ENCODE data around the gene HABP4. TPM values are rescaled to one million over a fixed set of nuclear protein-coding genes. Genes with fewer than 3 reads are reported as not detected.

The HABP4 gene
- total and polyA plus RNA-seq, 2 of the 4 experiments (the other 2 are of a cell fraction), result 5.2 to 10.6 TPM

DNA sequence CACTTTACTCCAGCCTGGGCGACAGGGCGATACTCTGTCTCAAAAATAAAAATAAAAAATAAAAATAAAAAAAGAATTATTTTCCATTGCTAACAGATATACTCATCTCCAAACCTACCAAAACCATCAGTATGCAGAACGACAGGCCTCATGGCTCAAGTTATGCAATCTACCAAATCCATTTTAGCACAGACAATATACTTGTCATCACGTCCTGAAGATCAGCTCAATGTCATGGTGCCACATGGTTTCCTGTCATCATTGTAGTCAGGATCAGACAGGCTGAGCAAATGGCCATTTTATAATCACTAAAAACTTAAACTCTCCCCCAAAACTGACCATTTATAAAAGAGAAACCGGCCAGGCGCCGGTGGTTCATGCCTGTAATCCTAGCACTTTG is 69.1 kb downstream of the HABP4 start:
- H3K27me3 ChIP-seq (ENCODE audit: control insufficient read depth, insufficient read depth, low read length), result no peaks in the 10 kb centered on the region
- no peaks in the 10 kb centered on the region for H3K9me3 ChIP-seq (ENCODE audit: control insufficient read depth, insufficient read depth, low read length)
- ChIA-PET POLR2A (ENCODE audit: unreplicated experiment) (no interaction called here), CTCF (no interaction called here)
- H2BK5ac ChIP-seq (ENCODE audit: low read depth, low read length, poor library complexity, severe bottlenecking), result no peak overlapping the region
- H2AK9ac ChIP-seq (replicated peaks; ENCODE audit: low read depth, low read length, poor library complexity), result no peak overlapping the region
- no TSS peak for BruUV-seq (replicated peaks)
- TF ChIP-seq RCOR1 (IDR thresholded peaks at IDR 0.05; ENCODE audit: insufficient replicate concordance, low read length) (no peak), POLR2A (IDR thresholded peaks at IDR 0.05; ENCODE audit: low read depth, low read length) (no peak), CHD1 (IDR thresholded peaks at IDR 0.05; ENCODE audit: low read depth, low read length) (no peak), SMC3 (IDR thresholded peaks at IDR 0.05; ENCODE audit: low read depth, low read length) (no peak), CEBPB (IDR thresholded peaks at IDR 0.05; ENCODE audit: low read depth, low read length) (no peak), RFX5 (IDR thresholded peaks at IDR 0.05; ENCODE audit: low read depth, low read length) (no peak), RAD21 (IDR thresholded peaks at IDR 0.05; ENCODE audit: low read length) (no peak), MAFK (IDR thresholded peaks at IDR 0.05; ENCODE audit: low read depth, low read length) (no peak), MAZ (IDR thresholded peaks at IDR 0.05; ENCODE audit: borderline replicate concordance, low read depth, low read length) (no peak), NFE2L2 (IDR thresholded peaks at IDR 0.05; ENCODE audit: low read depth, low read length) (no peak), BHLHE40 (IDR thresholded peaks at IDR 0.05; ENCODE audit: low read depth, low read length) (no peak), MXI1 (IDR thresholded peaks at IDR 0.05; ENCODE audit: borderline replicate concordance, low read depth, low read length) (no peak), FOS (IDR thresholded peaks at IDR 0.05; ENCODE audit: low read depth, low read length) (no peak)
- TF ChIP-seq, protein P1, sequence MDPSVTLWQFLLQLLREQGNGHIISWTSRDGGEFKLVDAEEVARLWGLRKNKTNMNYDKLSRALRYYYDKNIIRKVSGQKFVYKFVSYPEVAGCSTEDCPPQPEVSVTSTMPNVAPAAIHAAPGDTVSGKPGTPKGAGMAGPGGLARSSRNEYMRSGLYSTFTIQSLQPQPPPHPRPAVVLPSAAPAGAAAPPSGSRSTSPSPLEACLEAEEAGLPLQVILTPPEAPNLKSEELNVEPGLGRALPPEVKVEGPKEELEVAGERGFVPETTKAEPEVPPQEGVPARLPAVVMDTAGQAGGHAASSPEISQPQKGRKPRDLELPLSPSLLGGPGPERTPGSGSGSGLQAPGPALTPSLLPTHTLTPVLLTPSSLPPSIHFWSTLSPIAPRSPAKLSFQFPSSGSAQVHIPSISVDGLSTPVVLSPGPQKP (IDR thresholded peaks at IDR 0.05; ENCODE audit: borderline replicate concordance, low read depth, low read length), result no peak
- TF ChIP-seq, protein P2, sequence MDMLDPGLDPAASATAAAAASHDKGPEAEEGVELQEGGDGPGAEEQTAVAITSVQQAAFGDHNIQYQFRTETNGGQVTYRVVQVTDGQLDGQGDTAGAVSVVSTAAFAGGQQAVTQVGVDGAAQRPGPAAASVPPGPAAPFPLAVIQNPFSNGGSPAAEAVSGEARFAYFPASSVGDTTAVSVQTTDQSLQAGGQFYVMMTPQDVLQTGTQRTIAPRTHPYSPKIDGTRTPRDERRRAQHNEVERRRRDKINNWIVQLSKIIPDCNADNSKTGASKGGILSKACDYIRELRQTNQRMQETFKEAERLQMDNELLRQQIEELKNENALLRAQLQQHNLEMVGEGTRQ (IDR thresholded peaks at IDR 0.05; ENCODE audit: low read depth, low read length), result no peak
- TF ChIP-seq, protein P3, sequence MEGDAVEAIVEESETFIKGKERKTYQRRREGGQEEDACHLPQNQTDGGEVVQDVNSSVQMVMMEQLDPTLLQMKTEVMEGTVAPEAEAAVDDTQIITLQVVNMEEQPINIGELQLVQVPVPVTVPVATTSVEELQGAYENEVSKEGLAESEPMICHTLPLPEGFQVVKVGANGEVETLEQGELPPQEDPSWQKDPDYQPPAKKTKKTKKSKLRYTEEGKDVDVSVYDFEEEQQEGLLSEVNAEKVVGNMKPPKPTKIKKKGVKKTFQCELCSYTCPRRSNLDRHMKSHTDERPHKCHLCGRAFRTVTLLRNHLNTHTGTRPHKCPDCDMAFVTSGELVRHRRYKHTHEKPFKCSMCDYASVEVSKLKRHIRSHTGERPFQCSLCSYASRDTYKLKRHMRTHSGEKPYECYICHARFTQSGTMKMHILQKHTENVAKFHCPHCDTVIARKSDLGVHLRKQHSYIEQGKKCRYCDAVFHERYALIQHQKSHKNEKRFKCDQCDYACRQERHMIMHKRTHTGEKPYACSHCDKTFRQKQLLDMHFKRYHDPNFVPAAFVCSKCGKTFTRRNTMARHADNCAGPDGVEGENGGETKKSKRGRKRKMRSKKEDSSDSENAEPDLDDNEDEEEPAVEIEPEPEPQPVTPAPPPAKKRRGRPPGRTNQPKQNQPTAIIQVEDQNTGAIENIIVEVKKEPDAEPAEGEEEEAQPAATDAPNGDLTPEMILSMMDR (conservative IDR thresholded peaks at IDR 0.05; ENCODE audit: low read depth, low read length), result no peak
- H3K4me3 ChIP-seq (ENCODE audit: insufficient read depth, low read depth, low read length), result no peak overlapping the region
- peaks cover 5% of the 10 kb centered on the region for H3K9me1 ChIP-seq (ENCODE audit: insufficient read depth, low read length)
- H4K5ac ChIP-seq (ENCODE audit: low read depth, low read length), result no peak overlapping the region
- no peak for DNase-seq
- H3K14ac ChIP-seq (replicated peaks; ENCODE audit: low read depth, low read length), result no peak overlapping the region
- H3K56ac ChIP-seq (ENCODE audit: extremely low read depth, insufficient read depth, low read length), result no peak overlapping the region
- dilution Hi-C loops (cut with HindIII; ENCODE audit: low sequenced_read_pairs, unreplicated experiment), result no loop called here
- H4K20me1 ChIP-seq (ENCODE audit: insufficient read depth, low read length), result no peaks in the 10 kb centered on the region; the same call in 1 of the 2 replicates
- in situ Hi-C loops (cut with MboI; ENCODE audit: low sequenced_read_pairs), result no loop called here
- H2BK20ac ChIP-seq (ENCODE audit: low read depth, low read length), result no peak overlapping the region
- H3K4me1 ChIP-seq (ENCODE audit: control insufficient read depth, insufficient read depth, low read length), result peaks cover 7% of the 10 kb centered on the region
- peaks cover 0 to 5% of the 10 kb centered on the region in 2 experiments; a peak in 1 of 4 replicates for H3K79me1 ChIP-seq (ENCODE audit: low read depth in 1 of 2, low read length in 2 of 2)
- no peak overlapping the region for H4K91ac ChIP-seq (ENCODE audit: insufficient read depth, low read depth, low read length)
- no peak overlapping the region for H2AFZ ChIP-seq (replicated peaks; ENCODE audit: low read length, poor library complexity)
- no peak overlapping the region for H3K27ac ChIP-seq (ENCODE audit: insufficient read depth, low read length)
- intact Hi-C loops (cut with micrococcal nuclease), result loop anchor here (5.0 kb wide), 1 partner anchor 38 kb away; no protein-coding TSS in a partner anchor
- no peak overlapping the region for H2BK15ac ChIP-seq (ENCODE audit: low read depth, low read length)
- H2BK120ac ChIP-seq (ENCODE audit: low read depth, low read length), result no peak overlapping the region
- no peak overlapping the region for H3K9ac ChIP-seq (ENCODE audit: low read depth, low read length)
- H4K8ac ChIP-seq (ENCODE audit: low read depth in 2 of 2, low read length in 2 of 2), result no peak overlapping the region
- H3K4me2 ChIP-seq (ENCODE audit: low read depth, low read length), result no peak overlapping the region
- H2AK5ac ChIP-seq (ENCODE audit: low read depth, low read length), result no peak overlapping the region
- H3K23ac ChIP-seq (ENCODE audit: low read depth, low read length), result no peak overlapping the region
- no peak overlapping the region for H3K18ac ChIP-seq (ENCODE audit: low read depth, low read length)
- 86% methylated on average over 1 of the region's 7 CpGs; no CpG with 5 or more reads in 1 of the 2 experiments for WGBS, 2 experiments (ENCODE audit: extremely low coverage in 2 of 2, insufficient read length in 1 of 2)
- ATAC-seq (ENCODE audit: low read depth), result no peak
- no peak overlapping the region for H3K4ac ChIP-seq (ENCODE audit: low read depth, low read length)
- H3K36me3 ChIP-seq (ENCODE audit: control insufficient read depth, insufficient read depth, low read length), result peaks cover 10% of the 10 kb centered on the region
